ENCODE results near the gene LDHA.

Gene LDHA

GRCh38 chr11:18408558-18409291, 14.4 kb downstream of the LDHA start:
- Histone ChIP-seq H3K4me1 (ENCODE audit: control insufficient read depth in 1 of 2, insufficient read depth in 1 of 2, low read depth in 1 of 2, low read length in 1 of 2) (peaks cover 0 to 5% of the 10 kb centered on the region in 2 experiments), H3K4me3 (ENCODE audit: low read depth in 1 of 2, low read length in 1 of 2) (no peak overlapping the region), H3K27ac (peak overlapping the region; percentile 13), H3K27me3 (no peaks in the 10 kb centered on the region), H3K9me3 (no peaks in the 10 kb centered on the region), H3K36me3 (peaks cover 54% of the 10 kb centered on the region)
- TF ChIP-seq, protein P1, sequence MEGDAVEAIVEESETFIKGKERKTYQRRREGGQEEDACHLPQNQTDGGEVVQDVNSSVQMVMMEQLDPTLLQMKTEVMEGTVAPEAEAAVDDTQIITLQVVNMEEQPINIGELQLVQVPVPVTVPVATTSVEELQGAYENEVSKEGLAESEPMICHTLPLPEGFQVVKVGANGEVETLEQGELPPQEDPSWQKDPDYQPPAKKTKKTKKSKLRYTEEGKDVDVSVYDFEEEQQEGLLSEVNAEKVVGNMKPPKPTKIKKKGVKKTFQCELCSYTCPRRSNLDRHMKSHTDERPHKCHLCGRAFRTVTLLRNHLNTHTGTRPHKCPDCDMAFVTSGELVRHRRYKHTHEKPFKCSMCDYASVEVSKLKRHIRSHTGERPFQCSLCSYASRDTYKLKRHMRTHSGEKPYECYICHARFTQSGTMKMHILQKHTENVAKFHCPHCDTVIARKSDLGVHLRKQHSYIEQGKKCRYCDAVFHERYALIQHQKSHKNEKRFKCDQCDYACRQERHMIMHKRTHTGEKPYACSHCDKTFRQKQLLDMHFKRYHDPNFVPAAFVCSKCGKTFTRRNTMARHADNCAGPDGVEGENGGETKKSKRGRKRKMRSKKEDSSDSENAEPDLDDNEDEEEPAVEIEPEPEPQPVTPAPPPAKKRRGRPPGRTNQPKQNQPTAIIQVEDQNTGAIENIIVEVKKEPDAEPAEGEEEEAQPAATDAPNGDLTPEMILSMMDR (IDR thresholded peaks at IDR 0.05), result no peak

DNA sequence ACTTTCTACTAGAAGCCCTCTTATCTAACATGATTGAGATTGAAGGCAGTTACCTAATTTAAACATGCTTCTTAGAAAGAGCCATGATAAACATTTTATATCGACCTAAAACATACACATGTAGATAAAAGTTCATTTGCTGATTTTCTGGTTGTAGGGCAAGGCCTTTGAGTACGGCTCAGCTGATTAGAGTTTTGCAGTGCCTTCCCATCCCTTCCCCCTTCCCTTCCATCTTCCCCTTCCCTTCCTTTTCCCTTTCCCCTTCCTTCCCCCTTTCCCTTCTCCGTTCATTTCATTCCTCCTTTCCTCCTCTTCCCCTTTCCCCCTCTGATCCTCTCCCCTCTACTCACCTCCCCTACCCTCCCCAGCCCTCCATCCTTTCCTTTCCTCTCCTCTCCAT, 22.1 kb downstream of the LDHA start:
- Histone ChIP-seq H3K27ac (no peak overlapping the region), H3K27me3 (no peaks in the 10 kb centered on the region), H3K36me3 (no peaks in the 10 kb centered on the region), H3K4me3 (ENCODE audit: low read depth in 1 of 2, low read length in 1 of 2) (no peak overlapping the region), H3K9me3 (no peaks in the 10 kb centered on the region), H3K4me1 (ENCODE audit: control insufficient read depth in 1 of 2, insufficient read depth in 1 of 2, low read depth in 1 of 2, low read length in 1 of 2) (peaks cover 0 to 5% of the 10 kb centered on the region in 2 experiments)
- TF ChIP-seq, protein P1 (IDR thresholded peaks at IDR 0.05), result no peak

DNA sequence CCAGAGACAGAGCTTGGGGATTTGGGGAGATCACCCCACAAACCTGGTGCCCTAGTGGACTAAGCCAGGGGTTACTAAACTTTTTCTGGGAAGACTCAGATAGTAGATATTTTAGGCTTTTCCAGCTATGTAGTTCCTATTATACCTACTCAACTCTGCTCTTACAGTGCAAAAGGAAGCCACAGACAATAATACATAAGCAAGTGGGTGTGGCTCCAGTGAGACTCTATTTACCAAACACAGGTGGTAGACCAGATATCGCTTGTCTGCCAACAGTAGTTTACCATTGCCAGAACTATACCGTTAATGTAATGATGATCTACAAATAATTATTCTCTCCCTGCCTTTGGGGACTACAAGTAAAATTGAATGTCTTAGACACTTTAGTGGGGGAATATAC, 24.7 kb downstream of the LDHA start:
- H3K9me3 ChIP-seq, result no peaks in the 10 kb centered on the region
- H3K36me3 ChIP-seq, result no peaks in the 10 kb centered on the region
- H3K4me1 ChIP-seq (ENCODE audit: control insufficient read depth in 1 of 2, insufficient read depth in 1 of 2, low read depth in 1 of 2, low read length in 1 of 2), result no peaks in the 10 kb centered on the region
- H3K4me3 ChIP-seq (ENCODE audit: low read depth in 1 of 2, low read length in 1 of 2), result no peak overlapping the region
- TF ChIP-seq, protein P1 (IDR thresholded peaks at IDR 0.05), result no peak
- no peaks in the 10 kb centered on the region for H3K27me3 ChIP-seq
- no peak overlapping the region for H3K27ac ChIP-seq

DNA sequence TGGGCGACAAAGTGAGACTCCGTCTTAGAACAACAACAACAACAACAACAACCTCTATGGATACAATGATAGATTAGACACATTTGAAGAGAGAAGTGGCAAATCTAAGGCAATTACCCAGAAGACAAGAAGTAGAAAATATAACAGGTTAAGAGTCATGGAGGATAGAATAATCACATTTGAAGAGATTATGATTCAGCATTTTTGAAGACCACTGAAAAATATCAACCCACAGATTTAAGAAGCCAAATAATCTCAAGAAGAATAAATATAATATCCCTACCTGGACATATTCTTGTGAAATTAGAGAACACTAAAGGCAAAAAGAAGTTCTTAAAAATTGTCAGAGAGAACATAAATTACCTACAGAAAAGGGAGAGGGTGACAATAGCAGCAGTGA, 25.7 kb downstream of the LDHA start:
- no peak overlapping the region for H3K27ac ChIP-seq
- H3K4me3 ChIP-seq (ENCODE audit: low read depth in 1 of 2, low read length in 1 of 2), result no peak overlapping the region
- no peaks in the 10 kb centered on the region for H3K4me1 ChIP-seq (ENCODE audit: control insufficient read depth in 1 of 2, insufficient read depth in 1 of 2, low read depth in 1 of 2, low read length in 1 of 2)
- H3K9me3 ChIP-seq, result no peaks in the 10 kb centered on the region
- H3K36me3 ChIP-seq, result no peaks in the 10 kb centered on the region
- no peaks in the 10 kb centered on the region for H3K27me3 ChIP-seq
- TF ChIP-seq, protein P1 (IDR thresholded peaks at IDR 0.05), result no peak

DNA sequence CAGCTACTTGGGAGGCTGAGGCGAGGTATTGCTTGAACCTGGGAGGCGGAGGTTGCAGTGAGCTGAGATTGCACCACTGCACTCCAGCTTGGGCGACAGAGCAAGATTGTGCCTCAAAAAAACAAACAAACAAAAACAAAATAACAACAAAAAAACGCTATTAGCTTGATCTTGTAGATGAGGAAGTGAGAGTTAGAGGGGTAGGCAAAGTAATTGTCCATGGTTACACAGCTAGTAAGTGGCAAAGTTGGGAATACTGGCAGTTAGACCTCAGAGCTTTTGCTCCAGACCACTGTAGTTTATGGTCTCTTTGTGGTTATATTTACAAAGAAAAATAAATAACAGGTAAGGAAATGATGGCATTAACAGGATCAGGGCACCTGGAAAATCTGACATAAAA, 32.9 kb downstream of the LDHA start:
- Histone ChIP-seq H3K9me3 (no peaks in the 10 kb centered on the region), H3K4me3 (ENCODE audit: low read depth in 1 of 2, low read length in 1 of 2) (no peak overlapping the region), H3K4me1 (ENCODE audit: control insufficient read depth in 1 of 2, insufficient read depth in 1 of 2, low read depth in 1 of 2, low read length in 1 of 2) (no peaks in the 10 kb centered on the region), H3K27ac (no peak overlapping the region), H3K36me3 (no peaks in the 10 kb centered on the region), H3K27me3 (no peaks in the 10 kb centered on the region)
- TF ChIP-seq, protein P1 (IDR thresholded peaks at IDR 0.05), result no peak
